Glutamatergic neuron (in vitro differentiated cells): ENCODE measurements around the gene GNPTAB. TPM values are rescaled to one million over a fixed set of nuclear protein-coding genes. Genes with fewer than 3 reads are reported as not detected.

ENCODE experiments used
- DNase-seq: peaks from one replicate; pipeline ENCODE4 v3.0.0; 2022
- H3K27ac Mint-ChIP-seq: one replicate; pipeline ENCODE4 v1.8.0; 2020; ENCODE audit warnings: mild to moderate bottlenecking, mixed read lengths, inconsistent platforms; ENCODE audit not compliant: unreplicated experiment
- H3K27me3 Mint-ChIP-seq: one replicate; pipeline ENCODE4 v1.8.0; 2020; ENCODE audit warnings: mild to moderate bottlenecking, moderate library complexity, mixed read lengths, inconsistent platforms; ENCODE audit not compliant: unreplicated experiment
- H3K36me3 Mint-ChIP-seq: one replicate; pipeline ENCODE4 v1.8.0; 2020; ENCODE audit warnings: mild to moderate bottlenecking, mixed read lengths, inconsistent platforms; ENCODE audit not compliant: unreplicated experiment
- H3K4me1 Mint-ChIP-seq: one replicate; pipeline ENCODE4 v1.8.0; 2020; ENCODE audit warnings: mild to moderate bottlenecking, low read depth, mixed read lengths, inconsistent platforms; ENCODE audit not compliant: unreplicated experiment
- H3K4me3 Mint-ChIP-seq: one replicate; pipeline ENCODE4 v1.8.0; 2020; ENCODE audit warnings: mild to moderate bottlenecking, mixed read lengths, inconsistent platforms; ENCODE audit not compliant: unreplicated experiment
- H3K9me3 Mint-ChIP-seq: one replicate; pipeline ENCODE4 v1.8.0; 2020; ENCODE audit warnings: mild to moderate bottlenecking, moderate library complexity, mixed read lengths, inconsistent platforms; ENCODE audit not compliant: unreplicated experiment
- total RNA-seq: library from RNA; stranded (reverse); fragmentation: NEBNext Ultra II Directional; extraction: Animal tissue kit (Norgen Biotek cat#: 25700); gene quantifications from one replicate; pipeline ENCODE4 v1.2.1, GENCODE V29; 2021; ENCODE audit not compliant: unreplicated experiment
- TF ChIP-seq, protein P1 (sequence below): fragments of 200-600 bp; sonication (generic); IDR thresholded peaks from one replicate; pipeline ENCODE4 v1.5.0; 2021; ENCODE audit not compliant: partially characterized antibody, unreplicated experiment

GNPTAB gene
- total RNA-seq, 1 donor from 2014 or later: 20.6 TPM

GRCh38 chr12:101720118-101720517, 110.6 kb downstream of the GNPTAB start:
- Mint-ChIP-seq H3K27me3 (no peaks in the 10 kb centered on the region), H3K9me3 (no peaks in the 10 kb centered on the region), H3K27ac (no peak overlapping the region), H3K4me1 (no peaks in the 10 kb centered on the region), H3K36me3 (no peaks in the 10 kb centered on the region), H3K4me3 (no peak overlapping the region)
- DNase-seq: no peak
- TF ChIP-seq, protein P1, sequence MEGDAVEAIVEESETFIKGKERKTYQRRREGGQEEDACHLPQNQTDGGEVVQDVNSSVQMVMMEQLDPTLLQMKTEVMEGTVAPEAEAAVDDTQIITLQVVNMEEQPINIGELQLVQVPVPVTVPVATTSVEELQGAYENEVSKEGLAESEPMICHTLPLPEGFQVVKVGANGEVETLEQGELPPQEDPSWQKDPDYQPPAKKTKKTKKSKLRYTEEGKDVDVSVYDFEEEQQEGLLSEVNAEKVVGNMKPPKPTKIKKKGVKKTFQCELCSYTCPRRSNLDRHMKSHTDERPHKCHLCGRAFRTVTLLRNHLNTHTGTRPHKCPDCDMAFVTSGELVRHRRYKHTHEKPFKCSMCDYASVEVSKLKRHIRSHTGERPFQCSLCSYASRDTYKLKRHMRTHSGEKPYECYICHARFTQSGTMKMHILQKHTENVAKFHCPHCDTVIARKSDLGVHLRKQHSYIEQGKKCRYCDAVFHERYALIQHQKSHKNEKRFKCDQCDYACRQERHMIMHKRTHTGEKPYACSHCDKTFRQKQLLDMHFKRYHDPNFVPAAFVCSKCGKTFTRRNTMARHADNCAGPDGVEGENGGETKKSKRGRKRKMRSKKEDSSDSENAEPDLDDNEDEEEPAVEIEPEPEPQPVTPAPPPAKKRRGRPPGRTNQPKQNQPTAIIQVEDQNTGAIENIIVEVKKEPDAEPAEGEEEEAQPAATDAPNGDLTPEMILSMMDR: no peak

DNA sequence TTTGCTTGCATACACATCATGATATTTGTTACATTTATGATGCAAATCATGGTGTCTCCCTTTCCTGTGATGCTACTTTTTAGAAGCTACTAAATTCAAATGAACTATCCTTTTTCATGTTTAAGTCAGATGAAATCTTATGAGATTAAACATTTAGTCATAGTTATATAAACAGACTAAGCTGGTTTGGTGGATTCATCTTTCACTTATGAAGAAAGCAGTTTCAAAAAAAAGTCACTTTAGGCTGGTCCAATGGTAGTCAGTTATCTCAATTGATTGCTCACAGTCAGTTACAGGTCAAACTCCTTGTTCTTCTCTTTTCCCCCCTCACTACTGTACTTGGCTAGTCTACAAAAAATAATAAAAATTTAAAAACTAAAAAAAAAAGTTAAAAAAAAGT, 111.2 kb downstream of the GNPTAB start:
- Mint-ChIP-seq H3K9me3 (no peaks in the 10 kb centered on the region), H3K27me3 (no peaks in the 10 kb centered on the region), H3K4me1 (no peaks in the 10 kb centered on the region), H3K4me3 (no peak overlapping the region), H3K36me3 (no peaks in the 10 kb centered on the region), H3K27ac (no peak overlapping the region)
- TF ChIP-seq, protein P1: no peak
- no peak for DNase-seq

GRCh38 chr12:101714877-101715444, 115.8 kb downstream of the GNPTAB start:
- Mint-ChIP-seq H3K9me3 (no peaks in the 10 kb centered on the region), H3K4me3 (no peak overlapping the region), H3K27ac (no peak overlapping the region), H3K27me3 (no peaks in the 10 kb centered on the region), H3K4me1 (no peaks in the 10 kb centered on the region), H3K36me3 (no peaks in the 10 kb centered on the region)
- DNase-seq: no peak
- TF ChIP-seq, protein P1: no peak

DNA sequence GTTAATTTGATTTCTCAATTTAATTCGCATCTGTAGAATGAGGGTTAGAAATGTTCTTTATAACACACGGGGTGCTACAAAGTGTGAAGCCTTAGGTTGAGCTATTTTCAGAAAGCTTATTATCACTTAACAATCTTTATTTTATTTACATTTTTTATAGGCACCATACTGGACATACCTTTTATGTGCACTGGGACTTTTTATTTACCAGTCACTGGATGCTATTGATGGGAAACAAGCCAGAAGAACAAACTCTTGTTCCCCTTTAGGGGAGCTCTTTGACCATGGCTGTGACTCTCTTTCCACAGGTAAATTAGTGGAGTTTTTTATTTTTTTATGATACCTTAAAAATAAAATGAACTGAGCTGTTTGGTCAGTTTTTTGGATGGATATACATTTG, 116.8 kb downstream of the GNPTAB start:
- Mint-ChIP-seq H3K27me3 (no peaks in the 10 kb centered on the region), H3K9me3 (no peaks in the 10 kb centered on the region), H3K4me3 (no peak overlapping the region), H3K36me3 (no peaks in the 10 kb centered on the region), H3K27ac (no peak overlapping the region), H3K4me1 (no peaks in the 10 kb centered on the region)
- no peak for DNase-seq
- TF ChIP-seq, protein P1: no peak

DNA sequence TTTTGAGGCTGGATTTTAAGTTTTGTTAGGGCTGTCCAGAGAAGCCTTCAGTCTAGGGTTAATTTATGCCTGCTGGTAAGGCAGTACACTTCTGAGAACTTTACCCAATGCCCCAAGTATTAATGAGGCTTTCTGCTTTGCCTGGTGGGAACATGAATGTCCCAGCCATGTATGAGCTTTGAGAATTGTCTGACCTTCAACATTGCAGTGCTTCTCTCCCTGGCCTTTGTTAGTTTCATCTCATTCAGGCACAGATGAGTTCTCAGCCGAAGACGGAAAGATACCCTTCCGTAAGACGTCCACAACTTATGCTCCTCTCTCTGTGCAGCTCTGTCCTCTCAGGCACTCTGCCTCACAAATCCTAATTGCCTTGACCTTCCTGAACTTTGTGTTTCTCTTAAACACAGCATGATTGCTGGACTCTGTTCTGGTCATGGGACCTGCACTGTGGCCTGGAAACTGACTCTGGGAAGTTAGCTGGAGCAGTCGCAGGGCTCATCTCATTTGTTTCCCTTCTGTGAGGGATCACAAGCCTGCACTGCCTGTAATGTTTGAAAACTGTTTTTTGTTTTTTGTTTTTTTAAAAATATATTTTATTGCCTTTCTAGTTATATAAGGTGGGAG, 117.6 kb downstream of the GNPTAB start:
- no peaks in the 10 kb centered on the region for H3K9me3 Mint-ChIP-seq
- no peaks in the 10 kb centered on the region for H3K27me3 Mint-ChIP-seq
- H3K4me1 Mint-ChIP-seq: no peaks in the 10 kb centered on the region
- no peak for DNase-seq
- no peak overlapping the region for H3K4me3 Mint-ChIP-seq
- no peaks in the 10 kb centered on the region for H3K36me3 Mint-ChIP-seq
- TF ChIP-seq, protein P1: no peak
- no peak overlapping the region for H3K27ac Mint-ChIP-seq
